Measurements from ENCODE around the gene GTF3A. TPM values are rescaled to one million over a fixed set of nuclear protein-coding genes. Genes with fewer than 3 reads are reported as not detected.

The GTF3A gene
- total RNA-seq, 1 donor from 2014 or later: 65.7 TPM

Other genes with a start within 250 kb of the GTF3A start
- gene RPL21, start 173.1 kb upstream of the GTF3A start, total RNA-seq: 672 TPM
- gene RASL11A, start 153.8 kb upstream of the GTF3A start, total RNA-seq: 5.8 TPM
- gene MTIF3, start 25.9 kb downstream of the GTF3A start, total RNA-seq: 56.3 TPM
- 34.0 TPM for gene LNX2, start 195.9 kb downstream of the GTF3A start, total RNA-seq
- gene POLR1D, start 197.3 kb downstream of the GTF3A start, total RNA-seq: 153 TPM